H9 (cell line): Measurements from ENCODE around the gene ACP4. TPM values are rescaled to one million over a fixed set of nuclear protein-coding genes. Genes with fewer than 3 reads are reported as not detected.

Source experiments
- DNase-seq: peaks from one replicate; pipeline ENCODE4 v3.0.0-alpha.2; 2017
- H2AFZ ChIP-seq: one replicate; pipeline ENCODE4 v1.6.1; 2013; ENCODE audit warnings: mild to moderate bottlenecking, low read length, control low read depth, moderate library complexity
- H2AK5ac ChIP-seq: 2 replicates; pipeline ENCODE4 v1.6.1; 2013; ENCODE audit warnings: low read length, control low read depth, mixed read lengths; ENCODE audit not compliant: insufficient read length
- H2BK120ac ChIP-seq: one replicate; pipeline ENCODE4 v1.6.1; 2013; ENCODE audit warnings: low read depth, mild to moderate bottlenecking, low read length, control low read depth, inconsistent platforms; ENCODE audit not compliant: poor library complexity, severe bottlenecking
- H2BK12ac ChIP-seq: 2 replicates; pipeline ENCODE4 v1.6.1; 2013; ENCODE audit warnings: low read length, control low read depth, mixed read lengths, low read depth; ENCODE audit not compliant: insufficient read length
- H2BK15ac ChIP-seq: 2 replicates; pipeline ENCODE4 v1.6.1; 2013; ENCODE audit warnings: low read depth, low read length, control low read depth
- H2BK20ac ChIP-seq: one replicate; pipeline ENCODE4 v1.6.1; 2013; ENCODE audit warnings: low read depth, mild to moderate bottlenecking, low read length, control low read depth, inconsistent platforms; ENCODE audit not compliant: poor library complexity, severe bottlenecking
- H2BK5ac ChIP-seq: 2 replicates; pipeline ENCODE4 v1.6.1; 2013; ENCODE audit warnings: low read length, control low read depth, mixed read lengths; ENCODE audit not compliant: insufficient read length
- H3K14ac ChIP-seq: 2 replicates; pipeline ENCODE4 v1.6.1; 2013; ENCODE audit warnings: low read length, control low read depth; ENCODE audit not compliant: insufficient read depth
- H3K18ac ChIP-seq: 2 replicates; pipeline ENCODE4 v1.6.1; 2013; ENCODE audit warnings: low read depth, mild to moderate bottlenecking, mixed read lengths, low read length, control low read depth; ENCODE audit not compliant: insufficient read length
- H3K23ac ChIP-seq: 2 replicates; pipeline ENCODE4 v1.6.1; 2013; ENCODE audit warnings: low read length, control low read depth, mixed read lengths, low read depth; ENCODE audit not compliant: insufficient read length
- H3K23me2 ChIP-seq: 2 replicates; pipeline ENCODE4 v1.6.1; 2013; ENCODE audit warnings: low read depth, mild to moderate bottlenecking, mixed read lengths, low read length, control low read depth; ENCODE audit not compliant: insufficient read length, poor library complexity, severe bottlenecking
- H3K27ac ChIP-seq: 2 replicates; pipeline ENCODE4 v1.5.1; 2013; ENCODE audit warnings: low read length, control low read depth, mixed read lengths, low read depth; ENCODE audit not compliant: insufficient read length
- H3K27me3 ChIP-seq: 2 replicates; pipeline ENCODE4 v1.6.1; 2013; ENCODE audit warnings: low read length, control low read depth, inconsistent platforms; ENCODE audit not compliant: insufficient read depth
- H3K4ac ChIP-seq: 2 replicates; pipeline ENCODE4 v1.6.1; 2013; ENCODE audit warnings: low read depth, mild to moderate bottlenecking, control low read depth, inconsistent platforms, low read length, moderate library complexity
- H3K4me1 ChIP-seq: 2 replicates; pipeline ENCODE4 v1.6.1; 2013; ENCODE audit warnings: low read length, control low read depth, inconsistent platforms; ENCODE audit not compliant: insufficient read depth
- H3K4me2 ChIP-seq: 2 replicates; pipeline ENCODE4 v1.6.1; 2013; ENCODE audit warnings: low read length, control low read depth, mixed read lengths; ENCODE audit not compliant: insufficient read length, insufficient read depth
- H3K56ac ChIP-seq: 2 replicates; pipeline ENCODE4 v1.6.1; 2013; ENCODE audit warnings: low read depth, mild to moderate bottlenecking, mixed read lengths, low read length, control low read depth; ENCODE audit not compliant: insufficient read length
- H3K79me1 ChIP-seq: 2 replicates; pipeline ENCODE4 v1.6.1; 2013; ENCODE audit warnings: low read depth, mild to moderate bottlenecking, moderate library complexity, low read length, control low read depth, inconsistent platforms; ENCODE audit not compliant: insufficient read depth, poor library complexity, severe bottlenecking
- H3K79me2 ChIP-seq: 2 replicates; pipeline ENCODE4 v1.6.1; 2013; ENCODE audit warnings: low read length, control low read depth, inconsistent platforms; ENCODE audit not compliant: insufficient read depth
- H3K9ac ChIP-seq: 2 replicates; pipeline ENCODE4 v1.6.1; 2013; ENCODE audit warnings: low read length, control low read depth, mixed read lengths; ENCODE audit not compliant: insufficient read length; ENCODE audit errors: extremely low read depth
- H3K9me3 ChIP-seq: one replicate; pipeline ENCODE4 v1.6.1; 2013; ENCODE audit warnings: low read depth, low read length, inconsistent platforms; ENCODE audit not compliant: control insufficient read depth
- H3T11ph ChIP-seq: one replicate; pipeline ENCODE4 v1.6.1; 2013; ENCODE audit warnings: mild to moderate bottlenecking, low read length, control low read depth, inconsistent platforms
- H4K20me1 ChIP-seq: one replicate; pipeline ENCODE4 v1.6.1; 2013; ENCODE audit not compliant: control insufficient read depth, insufficient read length, insufficient read depth
- H4K5ac ChIP-seq: 2 replicates; pipeline ENCODE4 v1.6.1; 2013; ENCODE audit warnings: low read depth, mild to moderate bottlenecking, mixed read lengths, low read length, control low read depth; ENCODE audit not compliant: insufficient read length
- H4K8ac ChIP-seq: replicated peaks from 2 replicates; pipeline ENCODE4 v1.6.1; 2013; ENCODE audit warnings: low read length, control low read depth, mixed read lengths, low read depth; ENCODE audit not compliant: insufficient read length
- H4K91ac ChIP-seq: 2 replicates; pipeline ENCODE4 v1.6.1; 2013; ENCODE audit warnings: low read depth, mild to moderate bottlenecking, moderate library complexity, mixed read lengths, low read length, control low read depth; ENCODE audit not compliant: insufficient read length
- H3K27ac Mint-ChIP-seq, 3 experiments: 2 replicates in 2 of 3; 3 replicates in 1 of 3; pipeline ENCODE4 v1.8.0; 2020 to 2021; ENCODE audit warnings: mixed read lengths in 3 of 3, mild to moderate bottlenecking in 1 of 3, moderate library complexity in 1 of 3
- H3K27me3 Mint-ChIP-seq: 2 replicates; pipeline ENCODE4 v1.8.0; 2021; ENCODE audit warnings: low read depth, mild to moderate bottlenecking, moderate library complexity, mixed read lengths
- H3K36me3 Mint-ChIP-seq, 3 experiments: 2 replicates in 2 of 3; 3 replicates in 1 of 3; pipeline ENCODE4 v1.8.0; 2020 to 2021; ENCODE audit warnings: low read depth in 3 of 3, mixed read lengths in 3 of 3; ENCODE audit not compliant: insufficient read depth in 1 of 3
- H3K4me1 Mint-ChIP-seq, 2 experiments: 2 replicates each; pipeline ENCODE4 v1.8.0; 2020; ENCODE audit warnings: mixed read lengths in 2 of 2
- H3K4me3 Mint-ChIP-seq, 2 experiments: 2 replicates in 1 of 2; 3 replicates in 1 of 2; pipeline ENCODE4 v1.8.0; 2020 to 2021; ENCODE audit warnings: mild to moderate bottlenecking in 2 of 2, mixed read lengths in 2 of 2, moderate library complexity in 1 of 2
- H3K9me3 Mint-ChIP-seq, 2 experiments: 2 replicates in 1 of 2; 3 replicates in 1 of 2; pipeline ENCODE4 v1.8.0; 2020; ENCODE audit warnings: mild to moderate bottlenecking in 2 of 2, mixed read lengths in 2 of 2, moderate library complexity in 1 of 2
- WGBS: extraction: QIAGEN DNeasy Blood & Tissue Kit; methylation state at CpG from one replicate; pipeline ENCODE4 v1.1.7; 2013; ENCODE audit warnings: missing lambda C conversion rate, low lambda C conversion rate, mixed read lengths; ENCODE audit not compliant: insufficient read length; ENCODE audit errors: extremely low coverage; 5-methylcytosine and 5-hydroxymethylcytosine counted together
- total RNA-seq: library from RNA; stranded (reverse); gene quantifications from 2 replicates; pipeline ENCODE4 v1.2.1, GENCODE V29; 2021
- TF ChIP-seq, protein P1 (sequence below): fragments of 200-600 bp; sonication (generic); conservative IDR thresholded peaks from 3 replicates; pipeline ENCODE4 v1.8.0; 2021; ENCODE audit warnings: antibody characterized with exemption, mild to moderate bottlenecking

The ACP4 gene
- total RNA-seq, 1 experiment from 2014 or later = not detected

GRCh38 chr19:50812474-50812873 is 22.3 kb downstream of the ACP4 start:
- Histone ChIP-seq H3K27me3 (peaks cover 4% of the 10 kb centered on the region; the same call in 1 of the 2 replicates), H4K20me1 (no peaks in the 10 kb centered on the region), H3K79me1 (no peaks in the 10 kb centered on the region), H4K91ac (no peak overlapping the region), H2BK15ac (no peak overlapping the region), H2BK20ac (no peak overlapping the region), H2BK120ac (no peak overlapping the region), H2AFZ (no peak overlapping the region), H4K5ac (no peak overlapping the region), H2AK5ac (no peak overlapping the region), H3K23ac (no peak overlapping the region), H3K14ac (no peak overlapping the region), H4K8ac (no peak overlapping the region), H3K56ac (no peak overlapping the region), H3K9me3 (no peaks in the 10 kb centered on the region), H3K23me2 (no peaks in the 10 kb centered on the region), H3K79me2 (no peaks in the 10 kb centered on the region), H3K4me2 (no peak overlapping the region), H3K18ac (no peak overlapping the region), H2BK12ac (no peak overlapping the region), H3K9ac (no peak overlapping the region), H3K27ac (no peak overlapping the region), H3K4ac (no peak overlapping the region), H3T11ph (no peak overlapping the region), H3K4me1 (no peaks in the 10 kb centered on the region), H2BK5ac (no peak overlapping the region)
- TF ChIP-seq, protein P1, sequence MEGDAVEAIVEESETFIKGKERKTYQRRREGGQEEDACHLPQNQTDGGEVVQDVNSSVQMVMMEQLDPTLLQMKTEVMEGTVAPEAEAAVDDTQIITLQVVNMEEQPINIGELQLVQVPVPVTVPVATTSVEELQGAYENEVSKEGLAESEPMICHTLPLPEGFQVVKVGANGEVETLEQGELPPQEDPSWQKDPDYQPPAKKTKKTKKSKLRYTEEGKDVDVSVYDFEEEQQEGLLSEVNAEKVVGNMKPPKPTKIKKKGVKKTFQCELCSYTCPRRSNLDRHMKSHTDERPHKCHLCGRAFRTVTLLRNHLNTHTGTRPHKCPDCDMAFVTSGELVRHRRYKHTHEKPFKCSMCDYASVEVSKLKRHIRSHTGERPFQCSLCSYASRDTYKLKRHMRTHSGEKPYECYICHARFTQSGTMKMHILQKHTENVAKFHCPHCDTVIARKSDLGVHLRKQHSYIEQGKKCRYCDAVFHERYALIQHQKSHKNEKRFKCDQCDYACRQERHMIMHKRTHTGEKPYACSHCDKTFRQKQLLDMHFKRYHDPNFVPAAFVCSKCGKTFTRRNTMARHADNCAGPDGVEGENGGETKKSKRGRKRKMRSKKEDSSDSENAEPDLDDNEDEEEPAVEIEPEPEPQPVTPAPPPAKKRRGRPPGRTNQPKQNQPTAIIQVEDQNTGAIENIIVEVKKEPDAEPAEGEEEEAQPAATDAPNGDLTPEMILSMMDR = no peak
- no peak overlapping the region for H3K4me3 Mint-ChIP-seq
- peaks cover 6 to 10% of the 10 kb centered on the region in 2 experiments; a peak in 4 of 5 replicates for H3K9me3 Mint-ChIP-seq
- peaks cover 79% of the 10 kb centered on the region for H3K27me3 Mint-ChIP-seq
- no CpG with 5 or more reads among the region's 3 CpGs for WGBS
- no peak for DNase-seq
- H3K36me3 Mint-ChIP-seq = peaks cover 0 to 2% (median 0%) of the 10 kb centered on the region in 3 experiments; a peak in 4 of 7 replicates
- no peak overlapping the region for H3K27ac Mint-ChIP-seq
- peaks cover 2 to 6% of the 10 kb centered on the region in 2 experiments for H3K4me1 Mint-ChIP-seq
